Left cardiac atrium (tissue), 4 donors: ENCODE measurements around the gene PPP2R1B. TPM values are rescaled to one million over a fixed set of nuclear protein-coding genes. Genes with fewer than 3 reads are reported as not detected.
"Not testable (repeated sequence)": the region's sequence is repeated elsewhere in the genome, so short reads cannot be mapped to it uniquely, and the experiment has no call there.

ENCODE experiments used
- ATAC-seq, 2 donors: fragments of 200-7000 bp; cut with Tn5 transposase; one replicate each; pipeline ENCODE4 v1.9.1; 2020; ENCODE audit warnings: mild to moderate bottlenecking in 2 of 2, moderate library complexity in 2 of 2
- DNase-seq: peaks from one replicate; pipeline ENCODE4 v3.0.0-alpha.2; 2020
- intact Hi-C, 2 donors: fragments of 100-400 bp; cut with DNase I; formaldehyde crosslinking; loops; one replicate each; pipeline versions ENCODE4 v1.14.1 to v1.15.1; 2022 to 2023
- total RNA-seq, 2 donors: library from RNA; stranded (reverse); fragmentation: NEBNext Ultra II Directional; extraction: Animal tissue kit (Norgen Biotek cat#: 25700); gene quantifications; one replicate each; pipeline ENCODE4 v1.2.1, GENCODE V29; 2021
- donor health status: DM: no; HTN: yes; CAD: no.
- donor health status: DM: no; HTN: yes; CAD: no; lungs with severe emphysema.
- donor health status: DM: yes; HTN: yes; CAD: no.
- donor health status: Dilated cardiomyopathy.

The PPP2R1B gene
- total RNA-seq, 2 donors from 2014 or later, result 30.3 to 37.2 TPM

- ATAC-seq, result peak in 1 of 2 donors; percentile 0
- intact Hi-C loops, result loop anchor here in 1 of 2 donors (5.0 kb wide), 1 partner anchor 34 kb away; the partner anchor contains the start of gene PPP2R1B
- DNase-seq, result peak; percentile 49
These were observed 32.5 kb downstream of the PPP2R1B start for GRCh38 chr11:111733611-111734088.

DNA sequence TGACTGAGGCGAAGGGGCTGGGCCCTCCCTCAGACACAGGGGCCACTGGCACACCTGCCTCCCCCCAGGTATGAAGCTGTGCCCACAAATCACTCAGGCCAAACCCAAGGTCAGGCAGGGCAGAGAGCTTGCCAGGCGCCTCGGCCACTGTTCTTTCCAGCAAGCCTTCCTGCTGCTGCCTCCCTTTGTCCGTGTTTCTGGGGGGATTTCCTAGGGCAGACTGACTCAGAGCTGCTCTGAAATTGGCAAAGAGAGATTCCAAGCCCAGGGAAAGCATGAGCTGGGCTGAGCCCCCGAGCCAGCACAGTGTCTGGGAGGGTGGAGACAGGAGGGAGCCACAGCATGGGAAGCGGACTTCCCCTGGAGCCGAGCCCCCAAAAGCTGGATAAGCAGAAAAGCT, 33.2 kb downstream of the PPP2R1B start:
- DNase-seq, result peak; percentile 74
- intact Hi-C loops, result loop anchor here in 1 of 2 donors (5.0 kb wide), 1 partner anchor 34 kb away; the partner anchor contains the start of gene PPP2R1B
- ATAC-seq, result peak; percentile 18 to 48

GRCh38 chr11:111731821-111732220, 34.4 kb downstream of the PPP2R1B start:
- ATAC-seq (no peak), DNase-seq (no peak)
- intact Hi-C loops, result loop anchor here in 1 of 2 donors (5.0 kb wide), 1 partner anchor 35 kb away; the partner anchor contains the start of gene PPP2R1B

- intact Hi-C loops, result loop anchor here in 1 of 2 donors (5.0 kb wide), 1 partner anchor 36 kb away; the partner anchor contains the start of gene PPP2R1B
- peak; percentile 21 to 25 for ATAC-seq
These were observed 35.2 kb downstream of the PPP2R1B start for GRCh38 chr11:111730871-111731591.

GRCh38 chr11:111729831-111730311, 36.3 kb downstream of the PPP2R1B start:
- DNase-seq (no peak), ATAC-seq (no peak)
- intact Hi-C loops, result loop anchor here in 1 of 2 donors (5.0 kb wide), 1 partner anchor 37 kb away; the partner anchor contains the start of gene PPP2R1B

More at GRCh38 chr11:111730871-111731591, 35.2 kb downstream of the PPP2R1B start:
- peak; percentile 74 for DNase-seq

DNA sequence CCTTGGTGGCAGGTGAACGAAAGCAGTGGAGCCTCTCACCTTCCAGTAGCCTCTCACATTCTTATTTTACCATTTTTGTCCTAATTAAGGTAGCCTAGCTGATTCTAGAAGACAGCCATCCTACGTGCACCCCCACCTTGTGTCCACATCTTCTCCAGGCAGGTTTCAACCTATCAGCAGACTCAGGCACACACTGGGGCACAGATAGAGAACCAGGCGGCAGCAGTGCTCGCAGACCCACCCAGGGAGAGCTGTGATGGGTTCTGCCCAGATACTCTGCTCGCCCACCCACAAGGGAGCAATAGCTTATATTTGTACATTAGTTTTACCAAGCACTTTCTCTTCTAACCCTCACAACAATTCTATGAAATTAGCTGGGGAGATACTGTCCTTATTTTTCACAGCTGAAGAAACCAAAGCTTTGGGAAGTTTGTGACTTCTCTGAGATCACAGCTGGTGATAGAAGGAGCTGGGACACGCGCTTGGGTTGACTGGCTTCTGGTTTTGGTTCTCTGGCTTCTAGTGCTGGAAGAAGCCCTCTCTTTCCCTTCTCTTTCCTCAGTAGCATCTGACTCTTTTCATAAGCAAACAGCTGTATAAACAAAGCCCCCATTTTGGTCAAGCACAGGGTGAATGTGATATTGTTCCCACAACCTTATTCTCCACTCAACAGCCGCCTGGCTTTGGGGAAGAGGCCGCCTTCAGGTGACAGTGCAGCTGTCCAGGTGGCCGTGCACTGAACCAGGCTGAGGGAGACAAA, 36.9 kb downstream of the PPP2R1B start:
- ATAC-seq (no peak), DNase-seq (no peak)
- intact Hi-C loops, result no loop called here

DNA sequence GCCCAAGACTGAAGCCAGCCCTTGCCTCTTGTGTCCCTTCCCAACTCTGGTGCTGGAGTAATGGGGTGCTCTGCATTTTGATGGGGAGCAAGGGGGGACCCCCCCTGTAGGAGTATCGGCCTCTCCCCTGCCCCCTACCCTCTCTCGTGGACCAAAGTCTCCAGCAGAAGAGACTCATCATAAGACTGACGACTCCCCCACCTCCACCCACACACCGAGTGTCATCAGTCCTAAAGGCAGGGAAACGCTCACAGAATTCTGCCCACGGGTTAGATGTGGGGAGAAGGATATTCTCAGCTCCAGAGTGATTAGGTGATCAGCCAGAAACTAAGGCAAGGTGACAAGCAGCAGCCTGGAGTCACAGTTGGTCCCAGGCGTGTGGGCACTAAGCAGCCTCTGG, 38.8 kb downstream of the PPP2R1B start:
- no peak for DNase-seq
- intact Hi-C loops, result no loop called here
- no peak for ATAC-seq

GRCh38 chr11:111726301-111726713, 39.9 kb downstream of the PPP2R1B start:
- DNase-seq (no peak), ATAC-seq (no peak)
- intact Hi-C loops, result no loop called here

DNA sequence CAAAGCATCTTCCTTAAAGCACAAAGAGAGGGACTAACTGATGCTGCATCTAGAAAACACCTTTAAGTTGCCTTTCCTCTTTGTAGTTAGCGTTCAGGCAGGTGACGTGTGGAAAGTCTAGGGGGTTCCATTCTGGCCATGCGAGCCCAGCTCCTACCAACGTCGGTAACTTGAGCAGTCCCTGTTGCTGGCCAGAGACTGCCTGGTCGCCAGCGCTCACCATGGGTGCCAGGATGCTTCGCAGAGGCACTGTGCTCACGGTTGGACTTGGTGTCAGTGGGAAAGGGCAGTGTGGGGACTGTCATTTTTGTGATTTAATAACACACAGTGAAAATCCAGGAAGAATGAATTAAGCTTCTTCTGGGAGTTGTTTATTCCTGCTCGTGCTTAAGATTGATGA, 40.6 kb downstream of the PPP2R1B start:
- ATAC-seq, result no peak
- DNase-seq, result no peak
- intact Hi-C loops, result no loop called here

- intact Hi-C loops, result no loop called here
- DNase-seq, result no peak
- no peak for ATAC-seq
These were observed 41.5 kb downstream of the PPP2R1B start for GRCh38 chr11:111724615-111725129.

DNA sequence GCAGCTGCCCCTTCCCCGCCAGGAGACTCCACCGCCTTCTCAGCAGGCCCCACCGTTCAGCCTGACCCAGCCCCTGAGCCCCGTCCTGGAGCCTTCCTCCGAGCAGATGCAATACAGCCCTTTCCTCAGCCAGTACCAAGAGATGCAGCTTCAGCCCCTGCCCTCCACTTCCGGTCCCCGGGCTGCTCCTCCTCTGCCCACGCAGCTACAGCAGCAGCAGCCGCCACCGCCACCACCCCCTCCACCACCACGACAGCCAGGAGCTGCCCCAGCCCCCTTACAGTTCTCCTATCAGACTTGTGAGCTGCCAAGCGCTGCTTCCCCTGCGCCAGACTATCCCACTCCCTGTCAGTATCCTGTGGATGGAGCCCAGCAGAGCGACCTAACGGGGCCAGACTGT, 42.6 kb downstream of the PPP2R1B start:
- DNase-seq (no peak), ATAC-seq (peak; percentile 51 to 60)
- intact Hi-C loops, result no loop called here

GRCh38 chr11:111722501-111722900, 43.7 kb downstream of the PPP2R1B start:
- DNase-seq, result no peak
- intact Hi-C loops, result no loop called here
- no peak for ATAC-seq

DNA sequence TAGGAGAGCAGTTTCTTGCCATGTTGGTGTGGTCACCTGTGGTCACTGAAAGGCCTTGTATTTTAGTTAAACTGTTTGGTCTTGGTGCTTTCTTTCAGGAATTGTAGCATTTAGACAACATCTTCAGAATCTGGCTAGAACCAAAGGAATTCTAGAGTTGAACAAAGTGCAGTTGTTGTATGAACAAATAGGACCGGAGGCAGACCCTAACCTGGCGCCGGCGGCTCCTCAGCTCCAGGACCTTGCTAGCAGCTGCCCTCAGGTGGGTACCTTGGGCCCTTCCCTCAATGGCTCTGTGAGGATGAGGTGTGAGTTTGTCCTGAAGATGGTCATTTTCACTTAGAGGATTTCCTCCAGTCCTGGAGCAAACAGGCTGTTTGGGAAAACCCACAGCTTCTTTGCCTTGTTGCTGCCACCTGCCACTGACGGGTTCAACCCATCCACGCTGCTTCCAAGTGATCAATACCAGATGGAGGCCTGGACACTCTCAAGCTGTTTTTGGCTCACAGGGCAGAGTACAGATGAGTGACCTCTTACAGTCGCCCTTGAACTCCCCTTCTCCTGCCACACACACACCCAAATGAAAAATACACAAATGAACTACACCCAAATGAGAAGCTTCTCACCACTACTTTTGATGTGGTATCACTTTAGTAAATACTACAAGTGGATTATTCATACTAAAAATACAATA, 45.2 kb downstream of the PPP2R1B start:
- intact Hi-C loops, result no loop called here
- ATAC-seq, result no peak
- DNase-seq, result no peak

- DNase-seq (no peak), ATAC-seq (no peak)
- intact Hi-C loops, result no loop called here
These were observed 46.8 kb downstream of the PPP2R1B start for GRCh38 chr11:111719379-111719778.

GRCh38 chr11:111718859-111719258, 47.3 kb downstream of the PPP2R1B start:
- ATAC-seq (no peak), DNase-seq (no peak)
- intact Hi-C loops, result no loop called here

- DNase-seq, result no peak
These were observed 47.8 kb downstream of the PPP2R1B start for GRCh38 chr11:111718436-111718835.

GRCh38 chr11:111717660-111718059, 48.5 kb downstream of the PPP2R1B start:
- DNase-seq, ATAC-seq, intact Hi-C loops: not testable (repeated sequence)

More at GRCh38 chr11:111718436-111718835, 47.8 kb downstream of the PPP2R1B start:
- intact Hi-C loops, result no loop called here
- ATAC-seq, result peak; percentile 42 to 55

- ATAC-seq (no peak), DNase-seq (no peak)
- intact Hi-C loops, result no loop called here
These were observed 50.9 kb downstream of the PPP2R1B start for GRCh38 chr11:111715142-111715816.
